Stimulated activated naive CD4-positive, alpha-beta T cell treated with Interleukin-2 at 50 U/mL for 16 hours (primary cell): ENCODE measurements around the gene SLC12A5.

ENCODE experiments used
- DNase-seq: peaks from one replicate; lab custom pipeline; 2025; lab: John Stamatoyannopoulos, UW

Gene SLC12A5

GRCh38 chr20:46054606-46055005 is 25.6 kb downstream of the SLC12A5 start:
- DNase-seq: no peak

GRCh38 chr20:46055269-46055668 is 26.3 kb downstream of the SLC12A5 start:
- no peak for DNase-seq

GRCh38 chr20:46056027-46056833 is 27.2 kb downstream of the SLC12A5 start:
- DNase-seq: no peak

- no peak for DNase-seq
Observed at GRCh38 chr20:46056970-46057855, 28.2 kb downstream of the SLC12A5 start.

- DNase-seq: no peak
Observed at GRCh38 chr20:46057856-46058598, 29.0 kb downstream of the SLC12A5 start.

- no peak for DNase-seq
Observed at GRCh38 chr20:46058599-46059281, 29.7 kb downstream of the SLC12A5 start.

- DNase-seq: no peak
Observed at GRCh38 chr20:46060301-46060881, 31.4 kb downstream of the SLC12A5 start.

- no peak for DNase-seq
Observed at GRCh38 chr20:46060975-46061374, 32.0 kb downstream of the SLC12A5 start.

- DNase-seq: no peak
Observed at GRCh38 chr20:46062151-46062550, 33.1 kb downstream of the SLC12A5 start.

GRCh38 chr20:46062621-46063020 is 33.6 kb downstream of the SLC12A5 start:
- DNase-seq: no peak

GRCh38 chr20:46063151-46063550 is 34.1 kb downstream of the SLC12A5 start:
- no peak for DNase-seq

- no peak for DNase-seq
Observed at GRCh38 chr20:46063652-46064054, 34.6 kb downstream of the SLC12A5 start.

- DNase-seq: no peak
Observed at GRCh38 chr20:46065006-46065405, 36.0 kb downstream of the SLC12A5 start.

- no peak for DNase-seq
Observed at GRCh38 chr20:46065691-46066090, 36.7 kb downstream of the SLC12A5 start.

- no peak for DNase-seq
Observed at GRCh38 chr20:46070215-46070900, 41.3 kb downstream of the SLC12A5 start.

GRCh38 chr20:46071573-46071972 is 42.6 kb downstream of the SLC12A5 start:
- no peak for DNase-seq

GRCh38 chr20:46073024-46073423 is 44.0 kb downstream of the SLC12A5 start:
- DNase-seq: no peak

GRCh38 chr20:46073443-46073842 is 44.4 kb downstream of the SLC12A5 start:
- DNase-seq: no peak

- DNase-seq: no peak
Observed at GRCh38 chr20:46074006-46074405, 45.0 kb downstream of the SLC12A5 start.

GRCh38 chr20:46076806-46077205 is 47.8 kb downstream of the SLC12A5 start:
- no peak for DNase-seq
